HUES48 (cell line): ENCODE data around the gene USP17L5.
"Not testable (repeated sequence)": the region's sequence is repeated elsewhere in the genome, so short reads cannot be mapped to it uniquely, and the experiment has no call there.

Experiments
- H3K27ac ChIP-seq: one replicate; pipeline ENCODE4 v1.7.0; 2013; ENCODE audit warnings: low read depth, low read length, inconsistent platforms
- H3K27me3 ChIP-seq: 2 replicates; pipeline ENCODE4 v1.6.1; 2013; ENCODE audit warnings: mild to moderate bottlenecking, low read length; ENCODE audit not compliant: control insufficient read depth, insufficient read depth
- H3K36me3 ChIP-seq: 2 replicates; pipeline ENCODE4 v1.6.1; 2013; ENCODE audit warnings: low read length; ENCODE audit not compliant: control insufficient read depth, insufficient read depth
- H3K4me1 ChIP-seq: 2 replicates; pipeline ENCODE4 v1.6.1; 2013; ENCODE audit warnings: mild to moderate bottlenecking, low read length; ENCODE audit not compliant: control insufficient read depth, insufficient read depth
- H3K4me3 ChIP-seq: 2 replicates; pipeline ENCODE4 v1.5.1; 2013; ENCODE audit warnings: mild to moderate bottlenecking, low read depth, low read length
- H3K9ac ChIP-seq: 2 replicates; pipeline ENCODE4 v1.6.1; 2013; ENCODE audit warnings: mild to moderate bottlenecking, low read depth, low read length, moderate library complexity
- H3K9me3 ChIP-seq: 2 replicates; pipeline ENCODE4 v1.6.1; 2013; ENCODE audit warnings: low read length; ENCODE audit not compliant: control insufficient read depth, insufficient read depth

USP17L5 gene, protein sequence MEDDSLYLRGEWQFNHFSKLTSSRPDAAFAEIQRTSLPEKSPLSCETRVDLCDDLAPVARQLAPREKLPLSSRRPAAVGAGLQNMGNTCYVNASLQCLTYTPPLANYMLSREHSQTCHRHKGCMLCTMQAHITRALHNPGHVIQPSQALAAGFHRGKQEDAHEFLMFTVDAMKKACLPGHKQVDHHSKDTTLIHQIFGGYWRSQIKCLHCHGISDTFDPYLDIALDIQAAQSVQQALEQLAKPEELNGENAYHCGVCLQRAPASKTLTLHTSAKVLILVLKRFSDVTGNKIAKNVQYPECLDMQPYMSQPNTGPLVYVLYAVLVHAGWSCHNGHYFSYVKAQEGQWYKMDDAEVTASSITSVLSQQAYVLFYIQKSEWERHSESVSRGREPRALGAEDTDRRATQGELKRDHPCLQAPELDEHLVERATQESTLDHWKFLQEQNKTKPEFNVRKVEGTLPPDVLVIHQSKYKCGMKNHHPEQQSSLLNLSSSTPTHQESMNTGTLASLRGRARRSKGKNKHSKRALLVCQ

DNA sequence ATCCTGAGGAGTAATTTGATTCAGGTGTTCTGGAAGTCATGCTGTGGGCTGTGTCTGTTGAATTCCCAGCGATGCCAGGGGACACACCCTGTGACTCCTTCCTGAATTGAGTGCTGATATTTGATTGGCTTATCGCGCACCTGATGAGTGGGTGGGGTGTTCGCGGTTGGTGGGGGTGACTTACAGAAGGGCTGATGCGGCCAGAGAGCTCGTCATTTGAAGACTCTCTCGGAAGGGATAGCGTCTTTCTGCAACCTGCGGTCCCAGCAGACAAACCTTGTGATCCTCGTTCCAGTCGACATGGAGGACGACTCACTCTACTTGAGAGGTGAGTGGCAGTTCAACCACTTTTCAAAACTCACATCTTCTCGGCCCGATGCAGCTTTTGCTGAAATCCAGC, at the start of gene USP17L5:
TSS of gene USP17L5 (plus strand) at position 301 of the 400 bp plus-strand sequence. CDS start at position 301, 0 bp downstream.
- not testable (repeated sequence) for H3K4me1 ChIP-seq, H3K27me3 ChIP-seq, H3K27ac ChIP-seq, H3K9ac ChIP-seq, H3K4me3 ChIP-seq, H3K36me3 ChIP-seq, H3K9me3 ChIP-seq

DNA sequence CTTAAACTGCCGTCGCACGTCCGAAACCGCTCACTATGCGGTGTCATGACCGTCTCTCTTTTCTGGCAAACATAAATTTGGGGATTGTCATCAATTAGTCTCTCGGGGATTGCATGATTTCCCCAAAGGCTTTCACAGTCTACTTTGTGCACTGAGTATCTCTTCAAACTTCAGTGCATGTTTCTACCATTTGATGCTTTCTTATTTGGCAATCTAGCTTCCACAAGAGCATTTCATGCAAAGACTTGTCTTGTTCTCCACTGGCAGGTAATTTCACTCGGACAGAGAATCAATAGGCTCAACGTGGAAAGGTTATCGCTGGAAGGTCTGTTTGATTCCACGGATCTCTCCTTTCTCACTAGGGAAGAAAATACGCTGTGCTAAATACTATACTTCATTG, 15.0 kb upstream of the USP17L5 start:
- H3K27ac ChIP-seq, H3K27me3 ChIP-seq, H3K9me3 ChIP-seq, H3K9ac ChIP-seq, H3K4me1 ChIP-seq, H3K36me3 ChIP-seq, H3K4me3 ChIP-seq: not testable (repeated sequence)

DNA sequence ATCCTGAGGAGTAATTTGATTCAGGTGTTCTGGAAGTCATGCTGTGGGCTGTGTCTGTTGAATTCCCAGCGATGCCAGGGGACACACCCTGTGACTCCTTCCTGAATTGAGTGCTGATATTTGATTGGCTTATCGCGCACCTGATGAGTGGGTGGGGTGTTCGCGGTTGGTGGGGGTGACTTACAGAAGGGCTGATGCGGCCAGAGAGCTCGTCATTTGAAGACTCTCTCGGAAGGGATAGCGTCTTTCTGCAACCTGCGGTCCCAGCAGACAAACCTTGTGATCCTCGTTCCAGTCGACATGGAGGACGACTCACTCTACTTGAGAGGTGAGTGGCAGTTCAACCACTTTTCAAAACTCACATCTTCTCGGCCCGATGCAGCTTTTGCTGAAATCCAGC, 14.3 kb upstream of the USP17L5 start, which contains the start of gene USP17L24:
TSS of gene USP17L24 (plus strand) at position 301 of the 400 bp plus-strand sequence. CDS start at position 301, 0 bp downstream.
- H3K4me3 ChIP-seq, H3K4me1 ChIP-seq: not testable (repeated sequence)

DNA sequence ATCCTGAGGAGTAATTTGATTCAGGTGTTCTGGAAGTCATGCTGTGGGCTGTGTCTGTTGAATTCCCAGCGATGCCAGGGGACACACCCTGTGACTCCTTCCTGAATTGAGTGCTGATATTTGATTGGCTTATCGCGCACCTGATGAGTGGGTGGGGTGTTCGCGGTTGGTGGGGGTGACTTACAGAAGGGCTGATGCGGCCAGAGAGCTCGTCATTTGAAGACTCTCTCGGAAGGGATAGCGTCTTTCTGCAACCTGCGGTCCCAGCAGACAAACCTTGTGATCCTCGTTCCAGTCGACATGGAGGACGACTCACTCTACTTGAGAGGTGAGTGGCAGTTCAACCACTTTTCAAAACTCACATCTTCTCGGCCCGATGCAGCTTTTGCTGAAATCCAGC, 9.6 kb upstream of the USP17L5 start, which contains the start of gene USP17L25:
TSS of gene USP17L25 (plus strand) at position 301 of the 400 bp plus-strand sequence. CDS start at position 301, 0 bp downstream.
- not testable (repeated sequence) for H3K9ac ChIP-seq, H3K36me3 ChIP-seq, H3K9me3 ChIP-seq, H3K27ac ChIP-seq, H3K27me3 ChIP-seq, H3K4me1 ChIP-seq, H3K4me3 ChIP-seq

More for the DNA sequence above, 14.3 kb upstream of the USP17L5 start, which contains the start of gene USP17L24:
- not testable (repeated sequence) for H3K27ac ChIP-seq, H3K9ac ChIP-seq, H3K36me3 ChIP-seq, H3K27me3 ChIP-seq, H3K9me3 ChIP-seq

DNA sequence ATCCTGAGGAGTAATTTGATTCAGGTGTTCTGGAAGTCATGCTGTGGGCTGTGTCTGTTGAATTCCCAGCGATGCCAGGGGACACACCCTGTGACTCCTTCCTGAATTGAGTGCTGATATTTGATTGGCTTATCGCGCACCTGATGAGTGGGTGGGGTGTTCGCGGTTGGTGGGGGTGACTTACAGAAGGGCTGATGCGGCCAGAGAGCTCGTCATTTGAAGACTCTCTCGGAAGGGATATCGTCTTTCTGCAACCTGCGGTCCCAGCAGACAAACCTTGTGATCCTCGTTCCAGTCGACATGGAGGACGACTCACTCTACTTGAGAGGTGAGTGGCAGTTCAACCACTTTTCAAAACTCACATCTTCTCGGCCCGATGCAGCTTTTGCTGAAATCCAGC, 4.8 kb upstream of the USP17L5 start, which contains the start of gene USP17L26:
TSS of gene USP17L26 (plus strand) at position 301 of the 400 bp plus-strand sequence. CDS start at position 301, 0 bp downstream.
- H3K27ac ChIP-seq, H3K4me3 ChIP-seq, H3K4me1 ChIP-seq, H3K27me3 ChIP-seq, H3K36me3 ChIP-seq, H3K9ac ChIP-seq, H3K9me3 ChIP-seq: not testable (repeated sequence)

DNA sequence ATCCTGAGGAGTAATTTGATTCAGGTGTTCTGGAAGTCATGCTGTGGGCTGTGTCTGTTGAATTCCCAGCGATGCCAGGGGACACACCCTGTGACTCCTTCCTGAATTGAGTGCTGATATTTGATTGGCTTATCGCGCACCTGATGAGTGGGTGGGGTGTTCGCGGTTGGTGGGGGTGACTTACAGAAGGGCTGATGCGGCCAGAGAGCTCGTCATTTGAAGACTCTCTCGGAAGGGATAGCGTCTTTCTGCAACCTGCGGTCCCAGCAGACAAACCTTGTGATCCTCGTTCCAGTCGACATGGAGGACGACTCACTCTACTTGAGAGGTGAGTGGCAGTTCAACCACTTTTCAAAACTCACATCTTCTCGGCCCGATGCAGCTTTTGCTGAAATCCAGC, 4.6 kb downstream of the USP17L5 start, which contains the start of gene USP17L27:
TSS of gene USP17L27 (plus strand) at position 301 of the 400 bp plus-strand sequence. CDS start at position 301, 0 bp downstream.
- H3K27me3 ChIP-seq, H3K9ac ChIP-seq, H3K4me3 ChIP-seq: not testable (repeated sequence)

DNA sequence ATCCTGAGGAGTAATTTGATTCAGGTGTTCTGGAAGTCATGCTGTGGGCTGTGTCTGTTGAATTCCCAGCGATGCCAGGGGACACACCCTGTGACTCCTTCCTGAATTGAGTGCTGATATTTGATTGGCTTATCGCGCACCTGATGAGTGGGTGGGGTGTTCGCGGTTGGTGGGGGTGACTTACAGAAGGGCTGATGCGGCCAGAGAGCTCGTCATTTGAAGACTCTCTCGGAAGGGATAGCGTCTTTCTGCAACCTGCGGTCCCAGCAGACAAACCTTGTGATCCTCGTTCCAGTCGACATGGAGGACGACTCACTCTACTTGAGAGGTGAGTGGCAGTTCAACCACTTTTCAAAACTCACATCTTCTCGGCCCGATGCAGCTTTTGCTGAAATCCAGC, 9.4 kb downstream of the USP17L5 start, which contains the start of gene USP17L28:
TSS of gene USP17L28 (plus strand) at position 301 of the 400 bp plus-strand sequence. CDS start at position 301, 0 bp downstream.
- not testable (repeated sequence) for H3K27ac ChIP-seq, H3K27me3 ChIP-seq, H3K9ac ChIP-seq, H3K9me3 ChIP-seq, H3K4me1 ChIP-seq, H3K4me3 ChIP-seq, H3K36me3 ChIP-seq

More for the DNA sequence above, 4.6 kb downstream of the USP17L5 start, which contains the start of gene USP17L27:
- not testable (repeated sequence) for H3K4me1 ChIP-seq, H3K27ac ChIP-seq, H3K36me3 ChIP-seq, H3K9me3 ChIP-seq

DNA sequence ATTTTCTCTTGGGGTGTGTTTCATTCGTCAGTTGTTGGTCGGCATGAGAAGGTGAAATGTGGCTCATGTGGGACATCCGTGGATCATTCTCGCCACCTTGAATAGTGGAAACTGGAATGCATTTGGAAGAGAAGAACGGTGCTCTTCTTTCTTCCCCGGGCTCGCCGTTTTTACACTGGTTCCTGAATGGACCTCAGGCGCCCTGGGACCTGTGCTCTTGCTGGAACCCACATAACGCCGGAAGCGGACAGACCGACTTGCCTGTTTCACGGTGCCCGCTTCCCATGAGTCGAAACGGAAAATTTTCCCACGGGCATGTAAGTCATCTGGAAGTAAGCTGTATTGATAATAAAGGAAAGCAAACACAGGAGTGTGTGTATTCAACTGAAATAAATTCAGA, 11.7 kb downstream of the USP17L5 start:
- H3K4me1 ChIP-seq, H3K36me3 ChIP-seq, H3K9me3 ChIP-seq, H3K9ac ChIP-seq, H3K27me3 ChIP-seq, H3K4me3 ChIP-seq, H3K27ac ChIP-seq: not testable (repeated sequence)

DNA sequence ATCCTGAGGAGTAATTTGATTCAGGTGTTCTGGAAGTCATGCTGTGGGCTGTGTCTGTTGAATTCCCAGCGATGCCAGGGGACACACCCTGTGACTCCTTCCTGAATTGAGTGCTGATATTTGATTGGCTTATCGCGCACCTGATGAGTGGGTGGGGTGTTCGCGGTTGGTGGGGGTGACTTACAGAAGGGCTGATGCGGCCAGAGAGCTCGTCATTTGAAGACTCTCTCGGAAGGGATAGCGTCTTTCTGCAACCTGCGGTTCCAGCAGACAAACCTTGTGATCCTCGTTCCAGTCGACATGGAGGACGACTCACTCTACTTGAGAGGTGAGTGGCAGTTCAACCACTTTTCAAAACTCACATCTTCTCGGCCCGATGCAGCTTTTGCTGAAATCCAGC, 14.1 kb downstream of the USP17L5 start, which contains the start of gene USP17L29:
TSS of gene USP17L29 (plus strand) at position 301 of the 400 bp plus-strand sequence. CDS start at position 301, 0 bp downstream.
- not testable (repeated sequence) for H3K27ac ChIP-seq, H3K27me3 ChIP-seq, H3K4me3 ChIP-seq, H3K9me3 ChIP-seq, H3K9ac ChIP-seq, H3K4me1 ChIP-seq, H3K36me3 ChIP-seq

DNA sequence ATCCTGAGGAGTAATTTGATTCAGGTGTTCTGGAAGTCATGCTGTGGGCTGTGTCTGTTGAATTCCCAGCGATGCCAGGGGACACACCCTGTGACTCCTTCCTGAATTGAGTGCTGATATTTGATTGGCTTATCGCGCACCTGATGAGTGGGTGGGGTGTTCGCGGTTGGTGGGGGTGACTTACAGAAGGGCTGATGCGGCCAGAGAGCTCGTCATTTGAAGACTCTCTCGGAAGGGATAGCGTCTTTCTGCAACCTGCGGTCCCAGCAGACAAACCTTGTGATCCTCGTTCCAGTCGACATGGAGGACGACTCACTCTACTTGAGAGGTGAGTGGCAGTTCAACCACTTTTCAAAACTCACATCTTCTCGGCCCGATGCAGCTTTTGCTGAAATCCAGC, 23.6 kb downstream of the USP17L5 start, which contains the start of gene USP17L30:
TSS of gene USP17L30 (plus strand) at position 301 of the 400 bp plus-strand sequence. CDS start at position 301, 0 bp downstream.
- H3K9me3 ChIP-seq, H3K9ac ChIP-seq, H3K4me1 ChIP-seq, H3K4me3 ChIP-seq, H3K36me3 ChIP-seq, H3K27ac ChIP-seq, H3K27me3 ChIP-seq: not testable (repeated sequence)

DNA sequence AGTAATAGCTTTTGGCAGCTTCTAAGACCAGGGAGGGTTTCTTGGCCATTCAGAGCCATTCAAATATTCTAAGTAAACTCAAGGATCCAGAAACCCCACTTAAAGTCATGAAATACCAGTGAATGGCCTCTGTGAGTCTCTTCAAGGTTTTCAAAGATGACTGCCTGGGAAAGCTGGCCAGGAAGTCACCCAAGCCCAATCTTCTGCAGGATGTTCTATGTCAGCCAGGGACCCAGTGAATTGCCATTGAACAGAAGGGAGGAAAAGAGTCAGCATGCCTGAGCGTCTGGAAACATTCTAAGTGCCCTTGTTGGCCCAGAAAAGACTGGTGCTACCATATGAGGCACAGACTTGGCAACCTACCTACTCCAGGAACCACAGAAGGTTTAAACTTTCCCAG, 40.7 kb downstream of the USP17L5 start:
- H3K27me3 ChIP-seq, H3K4me1 ChIP-seq, H3K9me3 ChIP-seq, H3K9ac ChIP-seq, H3K27ac ChIP-seq, H3K4me3 ChIP-seq, H3K36me3 ChIP-seq: not testable (repeated sequence)
